DND-41 (cell line): ENCODE data around the gene RGPD6.
"Not testable (repeated sequence)": the region's sequence is repeated elsewhere in the genome, so short reads cannot be mapped to it uniquely, and the experiment has no call there.

Experiments
- EZH2 ChIP-seq: IDR thresholded peaks from 3 replicates; pipeline ENCODE4 v1.6.1; 2012; ENCODE audit warnings: borderline replicate concordance, low read depth, mild to moderate bottlenecking, moderate library complexity, low read length, inconsistent platforms; ENCODE audit not compliant: severe bottlenecking
- TF ChIP-seq, protein P1 (sequence below): IDR thresholded peaks from 2 replicates; pipeline ENCODE4 v1.5.1; 2012; ENCODE audit warnings: borderline replicate concordance, low read length, moderate library complexity, mild to moderate bottlenecking; ENCODE audit not compliant: poor library complexity, severe bottlenecking; ENCODE audit errors: extremely low read depth

DNA sequence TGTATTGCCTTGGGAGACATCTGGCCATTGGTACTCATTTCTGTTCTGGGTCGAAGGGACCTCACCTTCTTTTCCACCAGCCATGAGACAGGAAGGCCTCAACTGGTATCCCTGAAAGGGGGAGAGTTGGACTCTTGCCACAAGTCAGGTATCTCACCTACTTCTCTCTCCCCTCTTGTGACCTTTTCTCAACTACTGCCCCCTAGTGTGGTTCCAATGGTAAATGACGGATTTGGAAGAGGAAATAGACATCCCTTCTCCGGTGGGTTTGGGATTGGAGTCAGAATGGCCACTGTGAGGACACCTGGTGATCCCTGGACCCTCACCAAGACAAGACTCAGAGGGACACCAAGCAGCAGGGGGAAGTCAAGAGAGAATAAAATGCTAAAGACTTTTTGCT lies 82.5 kb downstream of the RGPD6 start:
- TF ChIP-seq, protein P1, sequence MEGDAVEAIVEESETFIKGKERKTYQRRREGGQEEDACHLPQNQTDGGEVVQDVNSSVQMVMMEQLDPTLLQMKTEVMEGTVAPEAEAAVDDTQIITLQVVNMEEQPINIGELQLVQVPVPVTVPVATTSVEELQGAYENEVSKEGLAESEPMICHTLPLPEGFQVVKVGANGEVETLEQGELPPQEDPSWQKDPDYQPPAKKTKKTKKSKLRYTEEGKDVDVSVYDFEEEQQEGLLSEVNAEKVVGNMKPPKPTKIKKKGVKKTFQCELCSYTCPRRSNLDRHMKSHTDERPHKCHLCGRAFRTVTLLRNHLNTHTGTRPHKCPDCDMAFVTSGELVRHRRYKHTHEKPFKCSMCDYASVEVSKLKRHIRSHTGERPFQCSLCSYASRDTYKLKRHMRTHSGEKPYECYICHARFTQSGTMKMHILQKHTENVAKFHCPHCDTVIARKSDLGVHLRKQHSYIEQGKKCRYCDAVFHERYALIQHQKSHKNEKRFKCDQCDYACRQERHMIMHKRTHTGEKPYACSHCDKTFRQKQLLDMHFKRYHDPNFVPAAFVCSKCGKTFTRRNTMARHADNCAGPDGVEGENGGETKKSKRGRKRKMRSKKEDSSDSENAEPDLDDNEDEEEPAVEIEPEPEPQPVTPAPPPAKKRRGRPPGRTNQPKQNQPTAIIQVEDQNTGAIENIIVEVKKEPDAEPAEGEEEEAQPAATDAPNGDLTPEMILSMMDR, result not testable (repeated sequence)
- not testable (repeated sequence) for TF ChIP-seq EZH2
